Right cardiac atrium (tissue), 5 donors: Measurements from ENCODE around the gene ETV6. TPM values are rescaled to one million over a fixed set of nuclear protein-coding genes. Genes with fewer than 3 reads are reported as not detected.
A peak's percentile ranks its signal among the peaks of the same experiment; 100 is the strongest.

ENCODE experiments used
- ATAC-seq, 2 donors: fragments of 200-7000 bp; cut with Tn5 transposase; one replicate each; pipeline versions ENCODE4 v1.8.0 to v1.9.1; 2020; ENCODE audit warnings: moderate library complexity in 2 of 2, mild to moderate bottlenecking in 1 of 2
- DNase-seq, 3 donors: peaks; one replicate each; pipeline ENCODE4 v3.0.0-alpha.2; 2020
- H3K27ac ChIP-seq: one replicate; pipeline ENCODE4 v1.5.1; 2013; ENCODE audit warnings: mild to moderate bottlenecking, low read length, control low read depth, moderate library complexity
- H3K27me3 ChIP-seq: one replicate; pipeline ENCODE4 v1.6.1; 2013; ENCODE audit not compliant: control insufficient read depth, insufficient read depth
- H3K4me1 ChIP-seq: one replicate; pipeline ENCODE4 v1.6.1; 2013; ENCODE audit warnings: low read length; ENCODE audit not compliant: control insufficient read depth, insufficient read depth
- H3K4me3 ChIP-seq: one replicate; pipeline ENCODE4 v1.5.1; 2013; ENCODE audit warnings: low read length, control low read depth
- H3K9me3 ChIP-seq: one replicate; pipeline ENCODE4 v1.6.1; 2013; ENCODE audit warnings: low read length; ENCODE audit not compliant: control insufficient read depth
- WGBS: extraction: QIAGEN DNeasy Blood & Tissue Kit; methylation state at CpG from one replicate; pipeline ENCODE4 v1.1.7; 2013; 5-methylcytosine and 5-hydroxymethylcytosine counted together
- intact Hi-C, 4 donors: fragments of 100-400 bp; cut with DNase I; formaldehyde crosslinking; loops; one replicate each; pipeline versions ENCODE4 v1.11.0 to v1.14.0; 2022 to 2023
- polyA plus RNA-seq: library from polyadenylated mRNA; stranded (reverse); fragments of 200-250 nt; gene quantifications from one replicate; pipeline ENCODE4 v1.2.3, GENCODE V29; 2013
- total RNA-seq, 4 donors: library from RNA; stranded (reverse); fragmentation: NEBNext Ultra II Directional; extraction: Animal tissue kit (Norgen Biotek cat#: 25700); gene quantifications; one replicate each; pipeline ENCODE4 v1.2.1, GENCODE V29; 2021
- donor health status: healthy with polysubstance abuse.
- donor health status: DM: no; HTN: yes; CAD: no.
- donor health status: DM: no; HTN: no; CAD: no.
- donor health status: DM: no; HTN: yes; CAD: no; lungs with severe emphysema.
- donor health status: DM: yes; HTN: yes; CAD: no.

ETV6 gene
- total and polyA plus RNA-seq, 5 donors = 2.9 to 31.4 (median 11.7) TPM

GRCh38 chr12:11768233-11768965, 118.9 kb downstream of the ETV6 start:
- intact Hi-C loops = no loop called here
- ATAC-seq (no peak), DNase-seq (no peak)
- Histone ChIP-seq H3K9me3 (no peaks in the 10 kb centered on the region), H3K27me3 (no peaks in the 10 kb centered on the region), H3K4me3 (no peak overlapping the region), H3K4me1 (peaks cover 8% of the 10 kb centered on the region), H3K27ac (no peak overlapping the region)
- 93% methylated on average over 5 of the region's 5 CpGs for WGBS

GRCh38 chr12:11769723-11770514, 120.4 kb downstream of the ETV6 start:
- intact Hi-C loops = no loop called here
- Histone ChIP-seq H3K4me3 (no peak overlapping the region), H3K9me3 (no peaks in the 10 kb centered on the region), H3K4me1 (peaks cover 8% of the 10 kb centered on the region), H3K27me3 (no peaks in the 10 kb centered on the region), H3K27ac (no peak overlapping the region)
- WGBS = 77% methylated on average over 12 of the region's 12 CpGs
- ATAC-seq (peak in 1 of 2 donors; percentile 11), DNase-seq (peak in 2 of 3 donors; percentile 42 to 51)

- no peak overlapping the region for H3K4me3 ChIP-seq
- no peak overlapping the region for H3K27ac ChIP-seq
- DNase-seq (no peak), ATAC-seq (peak in 1 of 2 donors; percentile 27)
- no peaks in the 10 kb centered on the region for H3K9me3 ChIP-seq
- 79% methylated on average over 3 of the region's 3 CpGs for whole genome bisulfite sequencing
- intact Hi-C loops = no loop called here
- no peaks in the 10 kb centered on the region for H3K27me3 ChIP-seq
- peaks cover 6% of the 10 kb centered on the region for H3K4me1 ChIP-seq
These were observed 121.9 kb downstream of the ETV6 start for GRCh38 chr12:11771356-11771755.

- no peak overlapping the region for H3K27ac ChIP-seq
- WGBS = 91% methylated on average over 3 of the region's 3 CpGs
- H3K9me3 ChIP-seq = no peaks in the 10 kb centered on the region
- H3K4me1 ChIP-seq = peaks cover 2% of the 10 kb centered on the region
- intact Hi-C loops = no loop called here
- no peak for ATAC-seq
- DNase-seq = no peak
- no peak overlapping the region for H3K4me3 ChIP-seq
- H3K27me3 ChIP-seq = no peaks in the 10 kb centered on the region
These were observed 122.5 kb downstream of the ETV6 start for GRCh38 chr12:11771895-11772502.

GRCh38 chr12:11773889-11774677, 124.6 kb downstream of the ETV6 start:
- 87% methylated on average over 10 of the region's 10 CpGs for WGBS

DNA sequence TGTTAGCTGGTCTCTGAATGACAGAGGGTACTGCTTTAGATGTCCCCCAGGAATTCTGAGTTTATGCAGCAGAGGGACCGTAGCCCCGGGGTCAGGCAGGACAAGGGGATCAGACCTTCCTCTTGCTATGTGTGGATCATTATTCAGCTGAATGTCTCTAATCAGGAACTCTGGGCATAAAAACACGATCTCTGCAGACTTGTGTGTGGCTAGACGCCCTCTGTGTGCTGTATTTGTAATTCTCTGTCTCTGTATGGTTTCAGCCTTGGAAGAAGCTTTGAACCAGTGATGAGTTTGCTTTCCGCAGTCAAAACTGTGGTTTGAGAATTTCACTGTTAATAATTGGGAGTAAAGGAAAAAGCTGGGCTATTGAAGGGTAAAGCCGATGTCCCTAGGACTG, 125.3 kb downstream of the ETV6 start:
- Histone ChIP-seq H3K9me3 (no peaks in the 10 kb centered on the region), H3K4me1 (peaks cover 4% of the 10 kb centered on the region), H3K4me3 (no peak overlapping the region), H3K27me3 (no peaks in the 10 kb centered on the region), H3K27ac (no peak overlapping the region)
- WGBS = 75% methylated on average over 6 of the region's 6 CpGs
- intact Hi-C loops = no loop called here
- DNase-seq = no peak
- no peak for ATAC-seq

More at GRCh38 chr12:11773889-11774677, 124.6 kb downstream of the ETV6 start:
- DNase-seq (peak in 1 of 3 donors; percentile 52), ATAC-seq (peak in 1 of 2 donors; percentile 31)
- no peaks in the 10 kb centered on the region for H3K27me3 ChIP-seq
- no peak overlapping the region for H3K4me3 ChIP-seq
- intact Hi-C loops = no loop called here
- no peak overlapping the region for H3K27ac ChIP-seq
- H3K9me3 ChIP-seq = no peaks in the 10 kb centered on the region
- H3K4me1 ChIP-seq = peaks cover 4% of the 10 kb centered on the region

- H3K4me3 ChIP-seq = no peak overlapping the region
- H3K4me1 ChIP-seq = peaks cover 9% of the 10 kb centered on the region
- DNase-seq = no peak
- intact Hi-C loops = no loop called here
- H3K9me3 ChIP-seq = no peaks in the 10 kb centered on the region
- H3K27ac ChIP-seq = no peak overlapping the region
- ATAC-seq = no peak
- WGBS = 87% methylated on average over 3 of the region's 3 CpGs
- H3K27me3 ChIP-seq = no peaks in the 10 kb centered on the region
These were observed 126.8 kb downstream of the ETV6 start for GRCh38 chr12:11776316-11776715.

DNA sequence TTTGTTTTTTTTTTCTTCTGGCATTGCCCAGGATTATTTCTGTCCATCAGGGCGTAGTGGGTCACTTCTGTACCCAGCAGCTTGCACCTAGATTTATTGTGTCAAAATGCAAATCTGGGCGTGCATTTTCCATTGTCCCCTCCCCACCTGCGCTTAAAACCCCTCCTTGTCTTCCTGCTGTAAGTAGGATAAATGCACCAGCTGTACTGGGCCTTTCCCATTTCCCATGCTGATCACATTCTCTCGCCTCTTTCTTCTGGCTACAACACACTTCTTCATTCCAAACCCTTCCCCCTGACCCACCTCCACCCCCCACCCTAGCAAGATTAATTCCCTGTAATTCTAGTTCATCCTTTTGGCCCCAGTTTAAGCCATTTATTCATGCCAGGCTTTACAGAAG, 128.0 kb downstream of the ETV6 start:
- Histone ChIP-seq H3K4me3 (no peak overlapping the region), H3K27ac (no peak overlapping the region), H3K4me1 (peaks cover 9% of the 10 kb centered on the region), H3K9me3 (no peaks in the 10 kb centered on the region), H3K27me3 (no peaks in the 10 kb centered on the region)
- intact Hi-C loops = no loop called here
- ATAC-seq (no peak), DNase-seq (no peak)
- WGBS = 97% methylated on average over 4 of the region's 4 CpGs

DNA sequence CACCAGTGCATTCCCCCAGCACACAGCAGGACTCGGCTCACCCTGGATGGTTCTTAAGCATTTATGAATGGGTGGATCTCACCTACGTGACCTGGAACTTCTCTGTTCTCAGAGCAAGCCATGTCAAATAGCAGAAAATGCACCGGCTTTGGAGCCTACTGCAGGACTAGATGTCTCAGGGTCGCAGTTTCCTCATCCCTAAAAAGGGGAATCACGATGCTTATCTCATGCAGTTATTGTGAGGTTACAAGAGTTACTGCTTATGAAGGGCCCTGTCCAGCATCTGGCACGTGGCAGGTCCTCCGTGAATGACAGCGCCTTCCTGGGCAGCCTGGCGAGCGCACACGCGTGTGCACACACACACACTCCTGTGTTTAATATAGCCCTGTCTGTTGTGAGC, 128.5 kb downstream of the ETV6 start:
- ATAC-seq = no peak

DNA sequence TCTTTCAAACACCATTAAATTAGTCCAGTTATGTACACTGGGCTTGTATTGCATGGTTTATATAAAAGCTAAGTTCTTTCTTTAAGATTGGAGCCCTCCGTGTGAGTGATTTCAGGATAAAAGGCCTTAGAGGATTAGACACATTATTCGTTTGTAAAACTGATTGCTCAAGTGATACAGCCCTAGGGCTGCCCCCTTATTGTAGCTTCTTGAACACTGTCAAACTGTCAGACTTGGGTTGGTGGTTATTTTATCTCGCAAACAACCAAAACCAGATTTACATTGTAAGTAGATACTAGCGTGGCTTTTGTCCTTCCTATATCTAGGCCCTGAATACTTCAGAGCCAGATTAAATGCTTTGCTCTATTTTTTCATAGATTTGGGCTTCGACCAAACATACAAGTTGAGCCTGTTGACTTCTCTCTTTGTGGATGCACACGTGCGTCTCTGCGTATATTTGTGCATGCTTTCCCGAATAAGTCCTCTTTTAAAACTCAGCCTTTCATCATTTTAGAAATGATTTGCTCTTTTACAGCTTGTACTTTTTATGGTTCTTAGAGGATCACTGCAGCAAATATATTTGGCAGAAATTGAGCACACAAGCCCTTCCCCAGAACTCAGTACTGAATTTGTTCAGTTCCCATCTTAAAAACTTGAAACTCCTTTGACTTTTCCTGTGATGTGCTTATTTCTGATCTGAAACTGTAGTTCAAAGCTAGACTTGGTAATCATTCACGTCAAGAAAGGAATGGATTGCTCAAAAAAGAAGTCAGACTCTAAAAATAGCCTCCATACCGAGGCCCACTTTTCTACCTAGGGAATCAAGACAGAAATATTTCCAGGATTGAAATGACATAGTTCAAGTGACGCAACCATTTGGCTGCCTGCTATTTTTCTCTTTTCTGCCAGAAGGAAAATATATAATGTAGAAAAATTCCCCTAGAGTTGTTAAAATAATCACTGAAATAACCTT, 129.5 kb downstream of the ETV6 start:
- WGBS = 56% methylated on average over 12 of the region's 12 CpGs
- intact Hi-C loops = no loop called here
- H3K4me1 ChIP-seq = peaks cover 11% of the 10 kb centered on the region

More for the DNA sequence above, 128.5 kb downstream of the ETV6 start:
- no peak overlapping the region for H3K4me3 ChIP-seq
- intact Hi-C loops = no loop called here
- H3K27ac ChIP-seq = no peak overlapping the region
- H3K27me3 ChIP-seq = no peaks in the 10 kb centered on the region
- whole genome bisulfite sequencing = 82% methylated on average over 12 of the region's 12 CpGs
- H3K9me3 ChIP-seq = no peaks in the 10 kb centered on the region
- no peak for DNase-seq
- H3K4me1 ChIP-seq = peaks cover 9% of the 10 kb centered on the region

More for the DNA sequence above, 129.5 kb downstream of the ETV6 start:
- H3K27ac ChIP-seq = peak overlapping the region; percentile 21
- H3K27me3 ChIP-seq = no peaks in the 10 kb centered on the region
- ATAC-seq (peak; percentile 35 to 57), DNase-seq (no peak)
- H3K9me3 ChIP-seq = no peaks in the 10 kb centered on the region
- H3K4me3 ChIP-seq = no peak overlapping the region
